DMS 273 (cell line): ENCODE measurements around the gene MRPL10.
A peak's percentile ranks its signal among the peaks of the same experiment; 100 is the strongest.
"Not testable (repeated sequence)": the region's sequence is repeated elsewhere in the genome, so short reads cannot be mapped to it uniquely, and the experiment has no call there.

ENCODE experiments used
- DNase-seq: peaks from one replicate; lab custom pipeline; 2025; ENCODE audit not compliant: unreplicated experiment; lab: John Stamatoyannopoulos, UW

The MRPL10 gene

GRCh38 chr17:47800686-47801085 is 30.7 kb downstream of the MRPL10 start:
- no peak for DNase-seq

- DNase-seq: no peak
Observed at GRCh38 chr17:47797797-47798196, 33.5 kb downstream of the MRPL10 start.

- no peak for DNase-seq
Observed at GRCh38 chr17:47792979-47793378, 38.4 kb downstream of the MRPL10 start.

DNA sequence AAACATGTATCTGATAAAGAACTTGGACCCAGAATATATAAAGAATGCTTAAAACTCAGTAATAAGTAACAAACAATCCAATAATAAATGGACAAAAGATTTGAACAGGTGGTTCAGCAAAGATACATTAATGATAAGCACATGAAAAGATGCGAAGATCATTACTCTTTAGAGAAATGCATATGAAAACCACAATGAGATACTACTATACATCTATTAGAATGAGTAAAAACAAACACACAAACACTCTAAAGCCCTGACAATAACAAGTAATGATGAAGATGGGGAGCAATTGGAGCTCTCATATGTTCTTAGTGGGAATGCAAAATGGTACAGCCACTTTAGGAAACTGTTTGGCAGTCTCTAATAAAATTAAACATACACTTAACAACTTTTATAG is 38.9 kb downstream of the MRPL10 start:
- DNase-seq: no peak

- no peak for DNase-seq
Observed at GRCh38 chr17:47791025-47791424, 40.3 kb downstream of the MRPL10 start.

DNA sequence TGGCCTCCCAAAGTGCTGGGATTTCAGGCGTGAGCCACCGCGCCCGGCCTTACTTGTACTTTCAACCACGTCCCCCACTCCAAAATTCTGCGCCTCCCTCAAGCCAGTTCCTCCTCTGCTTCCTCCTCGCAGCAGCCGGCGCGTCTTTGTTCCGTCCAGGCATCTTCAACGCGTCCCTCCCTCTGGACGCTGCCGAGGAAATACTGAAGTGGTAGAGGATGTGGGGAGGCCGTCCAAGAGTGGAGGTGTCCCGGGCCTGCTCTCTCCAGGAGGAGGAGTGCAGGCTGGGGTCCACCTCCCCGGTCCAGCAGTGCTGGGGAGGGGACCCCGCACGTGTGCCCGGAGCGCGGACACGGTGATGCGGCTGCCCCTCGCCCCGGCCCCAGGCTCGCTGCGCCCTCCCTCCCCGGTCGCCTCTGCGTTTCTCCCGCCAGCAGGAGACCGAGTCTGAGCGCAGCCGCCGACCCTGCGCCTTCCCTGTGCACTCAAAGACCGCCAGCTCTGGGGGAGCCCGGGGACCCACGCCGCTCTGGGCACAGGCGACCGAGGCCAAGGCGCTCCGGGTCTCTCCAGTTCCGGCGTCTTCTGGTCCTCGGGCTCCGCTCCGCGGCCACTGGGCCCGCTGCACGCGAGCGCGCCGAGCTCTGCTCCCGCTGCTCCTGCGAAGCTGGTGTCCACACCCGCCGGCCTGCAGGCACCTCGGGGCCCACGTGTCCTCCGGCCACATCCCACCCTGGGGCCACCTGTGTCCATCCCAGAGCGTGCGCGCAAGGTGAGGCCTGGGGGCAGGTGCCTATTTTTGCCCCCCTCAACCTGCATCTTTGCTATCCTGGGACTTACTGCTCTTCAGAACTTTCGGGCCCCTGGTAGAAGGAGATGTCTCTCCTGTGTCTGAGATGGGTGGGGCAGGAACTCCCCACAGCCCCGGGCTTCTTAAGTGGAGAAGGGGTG is 41.5 kb downstream of the MRPL10 start:
- peak; percentile 81 for DNase-seq

DNA sequence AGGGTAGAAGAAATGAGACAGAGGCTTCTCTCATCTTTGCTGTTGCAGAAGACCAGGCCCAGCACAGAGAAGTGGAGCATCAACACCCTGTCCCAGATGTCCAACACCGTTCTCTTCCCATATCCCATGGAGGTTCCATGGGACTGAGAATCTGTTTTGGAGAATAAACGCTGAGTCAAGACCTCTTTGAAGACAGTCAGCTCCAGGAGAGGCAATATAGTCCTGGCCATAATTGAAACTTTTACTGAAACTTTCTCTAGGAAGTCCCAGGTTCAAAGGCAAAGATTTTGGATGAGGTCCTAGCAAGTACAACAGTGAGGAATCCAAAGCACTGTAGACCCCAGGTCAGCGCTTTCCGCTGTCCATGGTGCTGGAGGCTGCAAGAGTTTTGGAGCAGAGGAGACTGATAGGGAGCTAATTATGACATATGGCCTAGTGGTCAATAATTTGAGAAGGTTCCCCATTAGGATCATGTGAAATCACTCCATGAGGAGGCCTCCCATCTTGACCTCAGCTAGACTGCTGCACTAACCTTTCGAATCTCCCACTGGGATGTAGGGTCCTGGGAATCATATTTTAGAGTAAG is 45.7 kb downstream of the MRPL10 start:
- peak; percentile 39 for DNase-seq

DNA sequence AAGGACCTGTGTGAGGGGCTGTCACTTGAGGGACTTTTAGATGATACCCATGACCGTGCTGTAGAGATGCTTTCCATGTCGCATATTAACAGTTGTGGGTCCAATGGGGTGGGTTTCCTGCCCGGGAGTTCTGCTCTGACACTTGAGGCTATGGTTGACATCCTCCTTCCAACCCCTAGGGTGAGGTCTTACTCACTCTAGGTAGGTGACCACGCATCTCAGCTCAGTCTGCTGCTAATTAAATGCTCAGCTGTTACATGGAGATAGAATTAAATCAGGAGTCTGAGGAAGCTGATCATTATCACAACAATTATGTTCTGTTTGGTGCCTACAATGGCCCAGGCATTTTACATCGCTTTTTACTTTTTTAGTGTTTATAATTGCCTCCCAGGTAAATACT is 49.9 kb downstream of the MRPL10 start:
- DNase-seq: no peak

- DNase-seq: no peak
Observed at GRCh38 chr17:47778184-47778635, 53.1 kb downstream of the MRPL10 start.

DNA sequence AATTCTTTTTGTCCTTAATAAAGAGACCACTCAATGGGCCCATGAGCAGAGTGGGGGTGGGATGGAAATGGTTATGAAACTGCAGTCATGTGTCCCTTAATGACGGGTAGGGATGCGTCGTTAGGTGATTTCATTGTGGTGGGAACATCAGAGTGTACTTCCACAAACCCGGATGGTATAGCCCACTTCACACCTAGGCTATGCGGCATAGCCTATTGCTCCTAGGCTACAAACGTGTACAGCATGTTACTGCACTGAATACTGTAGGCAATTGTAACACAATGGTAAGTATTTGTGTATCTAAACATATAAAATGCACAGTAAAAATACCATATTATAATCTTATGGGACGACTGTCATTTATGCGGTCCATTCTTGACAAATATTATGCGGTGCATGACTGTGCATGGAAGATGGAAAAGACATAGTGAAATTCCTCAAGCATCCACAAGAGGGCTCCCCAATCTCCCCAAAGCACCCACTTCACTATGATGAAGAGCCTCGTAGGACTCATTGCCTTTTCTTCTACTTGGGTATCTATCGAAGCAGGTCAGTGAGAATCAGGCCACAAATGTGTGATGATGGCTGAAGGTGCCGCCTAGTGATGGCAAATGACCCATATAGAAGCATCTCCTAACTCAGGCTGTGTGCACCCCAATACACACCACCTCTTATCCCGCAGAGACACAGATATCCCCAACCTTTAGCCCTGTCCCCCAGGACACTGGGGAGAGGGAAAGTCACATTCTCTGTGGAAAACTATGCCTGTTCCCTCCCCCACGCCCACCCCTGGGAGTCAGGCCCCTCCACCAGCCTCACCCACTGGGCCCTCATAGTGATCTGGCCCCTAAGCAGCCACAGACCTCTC is 54.8 kb downstream of the MRPL10 start:
- peak; percentile 73 for DNase-seq

- no peak for DNase-seq
Observed at GRCh38 chr17:47774987-47775580, 56.3 kb downstream of the MRPL10 start.

DNA sequence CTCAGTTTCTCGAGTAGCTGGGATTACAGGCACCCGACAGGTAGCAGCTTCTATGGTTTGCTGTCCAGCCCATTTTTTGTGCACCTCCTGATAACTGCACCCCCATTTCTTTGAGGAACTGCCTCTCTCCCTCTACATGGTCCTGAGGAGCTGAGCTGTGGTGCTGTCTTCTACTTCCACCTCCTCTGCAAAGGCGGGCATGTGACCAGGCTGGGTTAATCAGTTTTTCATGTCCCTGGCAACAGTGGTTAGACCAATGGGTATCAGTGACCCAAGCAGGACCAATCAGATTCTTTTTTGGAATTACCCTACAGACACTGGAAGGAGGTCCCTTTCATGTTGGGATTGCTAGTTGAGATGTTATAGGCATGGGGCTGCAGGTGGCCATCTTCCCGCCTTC is 57.0 kb downstream of the MRPL10 start:
- DNase-seq: peak; percentile 27

DNA sequence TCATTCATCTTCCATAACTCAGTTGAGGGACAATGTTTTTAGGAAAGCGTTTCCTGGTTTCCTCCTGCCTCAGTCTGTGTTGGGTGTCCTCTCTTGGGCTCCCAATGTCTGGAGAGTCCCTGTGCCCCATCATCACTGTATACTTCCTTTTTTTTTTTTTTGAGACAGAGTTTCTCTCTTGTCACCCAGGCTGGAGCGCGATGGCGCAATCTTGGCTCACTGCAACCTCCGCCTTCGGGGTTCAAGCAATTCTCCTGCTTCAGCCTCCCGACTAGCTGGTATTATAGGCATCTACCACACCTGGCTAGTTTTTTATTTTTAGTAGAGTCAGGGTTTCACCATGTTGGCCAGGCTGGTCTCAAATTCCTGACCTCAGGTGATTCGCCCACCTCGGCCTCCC is 57.7 kb downstream of the MRPL10 start:
- DNase-seq: not testable (repeated sequence)
